HCT116 (cell line): ENCODE results near the gene RMI2. TPM values are rescaled to one million over a fixed set of nuclear protein-coding genes. Genes with fewer than 3 reads are reported as not detected.

ENCODE experiments used
- ATAC-seq: fragments of 200-7000 bp; cut with Tn5 transposase; 2 replicates; pipeline ENCODE4 v1.9.1; 2020; ENCODE audit warnings: mild to moderate bottlenecking, moderate library complexity
- BruUV-seq: library from RNA; stranded (reverse); fragments of 400-500 nt; replicated peaks from 2 replicates; lab custom pipeline; 2021; lab: Mats Ljungman, UMichigan
- CTCF ChIA-PET: fragments of 300-600 bp; sonication (Branson Sonifier 250); formaldehyde crosslinking; loops from one replicate; lab custom pipeline; 2021; ENCODE audit warnings: antibody characterized with exemption; lab: Charles Lee
- POLR2A ChIA-PET: fragments of 300-600, 350-600 bp; sonication (Branson Sonifier 250); formaldehyde crosslinking; loops from one replicate; lab custom pipeline; 2021; ENCODE audit warnings: antibody characterized with exemption; lab: Charles Lee
- RAD21 ChIA-PET, 2 experiments: fragments of 300-600 bp; sonication (Branson Sonifier 250); formaldehyde crosslinking; loops; one replicate each; lab custom pipeline; 2023; ENCODE audit warnings: low total read pairs in 2 of 2; ENCODE audit not compliant: uncharacterized antibody in 2 of 2, unreplicated experiment in 2 of 2, low non-redundant PET in 1 of 2; lab: Charles Lee
- DNase-seq: peaks from one replicate; pipeline ENCODE4 v3.0.0-alpha.2; 2010; ENCODE audit warnings: low read depth, low spot score
- H2AFZ ChIP-seq: fragments of 200-600 bp; shearing (Covaris generic), sonication (generic); 2 replicates; pipeline ENCODE4 v1.6.1; 2017; ENCODE audit warnings: low read depth, mixed run types, mixed read lengths, antibody characterized with exemption, low read length; ENCODE audit not compliant: poor library complexity, severe bottlenecking
- H3K27ac ChIP-seq: 2 replicates; pipeline ENCODE4 v1.5.1; 2012; ENCODE audit warnings: low read depth, low read length
- H3K27me3 ChIP-seq: fragments of 200-600 bp; sonication (generic); 2 replicates; pipeline ENCODE4 v1.6.1; 2016; ENCODE audit warnings: mixed run types, low read length, mixed read lengths; ENCODE audit not compliant: insufficient read depth
- H3K36me3 ChIP-seq, 2 experiments: fragments of 200-500 bp in 1 of 2; fragments of 200-600 bp in 1 of 2; sonication (Bioruptor generic) in 1 of 2; sonication (generic) in 1 of 2; 2 replicates each; pipeline versions ENCODE4 v1.5.1 to v1.6.1; 2014 to 2016; ENCODE audit warnings: low read length in 2 of 2, inconsistent platforms in 1 of 2, mixed read lengths in 1 of 2, mixed run types in 1 of 2; ENCODE audit not compliant: insufficient read depth in 2 of 2, control insufficient read depth in 1 of 2
- H3K4me1 ChIP-seq, 2 experiments: fragments of 200-600 bp in 1 of 2; sonication (generic) in 1 of 2; 2 replicates each; pipeline versions ENCODE4 v1.5.1 to v1.6.1; 2012 to 2017; ENCODE audit warnings: low read length in 2 of 2, inconsistent platforms in 1 of 2, mild to moderate bottlenecking in 1 of 2, mixed read lengths in 1 of 2, mixed run types in 1 of 2, moderate library complexity in 1 of 2; ENCODE audit not compliant: insufficient read depth in 2 of 2, control insufficient read depth in 1 of 2
- H3K4me2 ChIP-seq: fragments of 200-600 bp; sonication (generic); 2 replicates; pipeline ENCODE4 v1.6.1; 2017; ENCODE audit warnings: mixed run types, low read length, mixed read lengths
- H3K4me3 ChIP-seq, 2 experiments: fragments of 200-600 bp in 1 of 2; sonication (generic) in 1 of 2; replicated peaks in 1 of 2; 2 replicates each; pipeline ENCODE4 v1.5.1; 2011 to 2016; ENCODE audit warnings: low read length in 2 of 2, control low read depth in 1 of 2, low read depth in 1 of 2, mild to moderate bottlenecking in 1 of 2, mixed read lengths in 1 of 2, mixed run types in 1 of 2
- H3K79me2 ChIP-seq: fragments of 200-600 bp; sonication (generic); 2 replicates; pipeline ENCODE4 v1.6.1; 2017; ENCODE audit warnings: mild to moderate bottlenecking, mixed run types, low read length, moderate library complexity, mixed read lengths; ENCODE audit not compliant: insufficient read depth
- H3K9ac ChIP-seq: fragments of 200-600 bp; sonication (generic); 2 replicates; pipeline ENCODE4 v1.6.1; 2016; ENCODE audit warnings: low read length, mixed read lengths
- H3K9me2 ChIP-seq: fragments of 200-600 bp; sonication (generic), shearing (Covaris generic); 2 replicates; pipeline ENCODE4 v1.6.1; 2017; ENCODE audit warnings: mixed run types, mild to moderate bottlenecking, moderate library complexity; ENCODE audit not compliant: insufficient read depth
- H3K9me3 ChIP-seq, 2 experiments: fragments of 200-500 bp in 1 of 2; fragments of 200-600 bp in 1 of 2; sonication (Bioruptor generic) in 1 of 2; sonication (generic) in 1 of 2; 2 replicates each; pipeline ENCODE4 v1.6.1; 2014 to 2017; ENCODE audit warnings: low read length in 2 of 2, mixed read lengths in 2 of 2, inconsistent platforms in 1 of 2, low read depth in 1 of 2, mild to moderate bottlenecking in 1 of 2, mixed run types in 1 of 2, moderate library complexity in 1 of 2; ENCODE audit not compliant: control insufficient read depth in 1 of 2, insufficient read depth in 1 of 2
- H4K20me1 ChIP-seq: fragments of 200-600 bp; sonication (generic), shearing (Covaris generic); 2 replicates; pipeline ENCODE4 v1.6.1; 2017; ENCODE audit warnings: mixed run types, mild to moderate bottlenecking, moderate library complexity; ENCODE audit not compliant: insufficient read depth
- ATF3 ChIP-seq: IDR thresholded peaks from 2 replicates; pipeline ENCODE4 v1.6.1; 2012
- CEBPB ChIP-seq: IDR thresholded peaks from 2 replicates; pipeline ENCODE4 v1.6.1; 2012; ENCODE audit warnings: low read depth
- EGR1 ChIP-seq: IDR thresholded peaks from 2 replicates; pipeline ENCODE4 v1.6.1; 2012; ENCODE audit warnings: low read depth
- ELF1 ChIP-seq: IDR thresholded peaks from 2 replicates; pipeline ENCODE4 v1.6.1; 2012; ENCODE audit warnings: low read depth, borderline replicate concordance
- EZH2 ChIP-seq: fragments of 200-600 bp; sonication (generic); IDR thresholded peaks from 2 replicates; pipeline ENCODE4 v1.6.1; 2017; ENCODE audit warnings: antibody characterized with exemption, mixed run types
- EZH2phosphoT487 ChIP-seq: fragments of 200-600 bp; IDR thresholded peaks from 2 replicates; pipeline ENCODE4 v1.6.1; 2018; ENCODE audit warnings: antibody characterized with exemption, borderline replicate concordance
- FOSL1 ChIP-seq: IDR thresholded peaks from 2 replicates; pipeline ENCODE4 v1.6.1; 2012; ENCODE audit warnings: low read depth
- JUND ChIP-seq: IDR thresholded peaks from 2 replicates; pipeline ENCODE4 v1.6.1; 2012
- MAX ChIP-seq: IDR thresholded peaks from 2 replicates; pipeline ENCODE4 v1.6.1; 2012
- POLR2AphosphoS5 ChIP-seq: IDR thresholded peaks from 2 replicates; pipeline ENCODE4 v1.6.1; 2011; ENCODE audit warnings: mild to moderate bottlenecking, low read depth, low read length, moderate library complexity
- SP1 ChIP-seq: IDR thresholded peaks from 2 replicates; pipeline ENCODE4 v1.6.1; 2012; ENCODE audit warnings: low read depth
- SRF ChIP-seq: IDR thresholded peaks from 2 replicates; pipeline ENCODE4 v1.6.1; 2012; ENCODE audit warnings: low read depth
- TCF7L2 ChIP-seq: IDR thresholded peaks from 2 replicates; pipeline ENCODE4 v1.7.0; 2011; ENCODE audit warnings: borderline replicate concordance, inconsistent platforms; ENCODE audit not compliant: insufficient read depth, insufficient read length; ENCODE audit errors: extremely low read depth
- ZBTB33 ChIP-seq: IDR thresholded peaks from 2 replicates; pipeline ENCODE4 v1.6.1; 2011; ENCODE audit warnings: mild to moderate bottlenecking, low read length, moderate library complexity; ENCODE audit not compliant: insufficient replicate concordance; ENCODE audit errors: extremely low read depth
- ZNF274 ChIP-seq: fragments of 200-500 bp; sonication (Bioruptor generic); IDR thresholded peaks from 2 replicates; pipeline ENCODE4 v1.6.1; 2014; ENCODE audit warnings: mild to moderate bottlenecking, low read depth, low read length, inconsistent platforms
- intact Hi-C: fragments of 100-400 bp; cut with micrococcal nuclease; formaldehyde crosslinking; loops from 2 replicates; pipeline ENCODE4 v1.10.0; 2022
- total RNA-seq: library from RNA; stranded (reverse); gene quantifications from one replicate; pipeline ENCODE4 v1.2.1, GENCODE V29; 2021; ENCODE audit not compliant: unreplicated experiment
- TF ChIP-seq, protein P1 (sequence below), 3 experiments: fragments of 200-600 bp in 1 of 3; sonication (generic) in 1 of 3; IDR thresholded peaks in 2 of 3; conservative IDR thresholded peaks in 1 of 3; 2 replicates each; pipeline ENCODE4 v1.5.1; 2012 to 2017; ENCODE audit warnings: low read depth in 2 of 3, low read length in 2 of 3, antibody characterized with exemption in 1 of 3, borderline replicate concordance in 1 of 3, control low read depth in 1 of 3, mild to moderate bottlenecking in 1 of 3, mixed read lengths in 1 of 3, mixed run types in 1 of 3, moderate library complexity in 1 of 3; ENCODE audit not compliant: insufficient read depth in 1 of 3

The RMI2 gene
- total RNA-seq, 1 experiment from 2014 or later, result 19.9 TPM

- no peak for TF ChIP-seq ATF3
- TF ChIP-seq ELF1, result no peak
- no peak for TF ChIP-seq FOSL1
- TF ChIP-seq CEBPB, result no peak
- TF ChIP-seq, all 23 proteins: peak for 0
Observed at GRCh38 chr16:11392041-11392581, 46.9 kb downstream of the RMI2 start (continued).

DNA sequence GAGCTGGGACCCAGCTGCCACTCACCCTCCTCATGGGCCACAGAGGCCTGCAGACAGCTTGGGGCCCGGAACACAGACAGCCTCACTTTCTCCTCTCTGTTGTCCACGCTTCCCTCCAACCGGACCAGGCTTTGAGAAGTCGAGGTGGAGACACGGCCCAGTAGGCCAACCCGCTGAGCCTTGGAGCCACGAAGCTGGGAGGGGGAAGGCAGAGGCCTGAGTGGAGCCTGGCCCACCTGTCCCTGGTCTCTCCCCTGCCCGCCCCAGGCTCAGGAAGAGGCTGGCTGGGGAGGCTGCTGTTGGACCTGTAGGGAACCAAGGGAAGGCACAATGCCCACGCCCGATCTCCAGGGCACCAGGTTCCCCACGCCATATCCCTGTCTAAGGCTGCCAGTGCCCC, 48.1 kb downstream of the RMI2 start:
- ATAC-seq, result no peak
- H3K4me3 ChIP-seq, result no peak overlapping the region
- intact Hi-C loops, result no loop called here
- no peaks in the 10 kb centered on the region for H3K36me3 ChIP-seq
- no peaks in the 10 kb centered on the region for H3K79me2 ChIP-seq
- H3K9ac ChIP-seq, result no peak overlapping the region
- ChIA-PET RAD21 (no interaction called here), POLR2A (no interaction called here)
- H4K20me1 ChIP-seq, result no peaks in the 10 kb centered on the region
- no peaks in the 10 kb centered on the region for H3K27me3 ChIP-seq
- TF ChIP-seq SP1, result no peak
- TF ChIP-seq ZBTB33, result no peak
- no peak for TF ChIP-seq JUND
- TF ChIP-seq, protein P1, sequence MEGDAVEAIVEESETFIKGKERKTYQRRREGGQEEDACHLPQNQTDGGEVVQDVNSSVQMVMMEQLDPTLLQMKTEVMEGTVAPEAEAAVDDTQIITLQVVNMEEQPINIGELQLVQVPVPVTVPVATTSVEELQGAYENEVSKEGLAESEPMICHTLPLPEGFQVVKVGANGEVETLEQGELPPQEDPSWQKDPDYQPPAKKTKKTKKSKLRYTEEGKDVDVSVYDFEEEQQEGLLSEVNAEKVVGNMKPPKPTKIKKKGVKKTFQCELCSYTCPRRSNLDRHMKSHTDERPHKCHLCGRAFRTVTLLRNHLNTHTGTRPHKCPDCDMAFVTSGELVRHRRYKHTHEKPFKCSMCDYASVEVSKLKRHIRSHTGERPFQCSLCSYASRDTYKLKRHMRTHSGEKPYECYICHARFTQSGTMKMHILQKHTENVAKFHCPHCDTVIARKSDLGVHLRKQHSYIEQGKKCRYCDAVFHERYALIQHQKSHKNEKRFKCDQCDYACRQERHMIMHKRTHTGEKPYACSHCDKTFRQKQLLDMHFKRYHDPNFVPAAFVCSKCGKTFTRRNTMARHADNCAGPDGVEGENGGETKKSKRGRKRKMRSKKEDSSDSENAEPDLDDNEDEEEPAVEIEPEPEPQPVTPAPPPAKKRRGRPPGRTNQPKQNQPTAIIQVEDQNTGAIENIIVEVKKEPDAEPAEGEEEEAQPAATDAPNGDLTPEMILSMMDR (IDR thresholded peaks at IDR 0.05 in 2 of 3, conservative IDR thresholded peaks at IDR 0.05 in 1 of 3; ENCODE audit: borderline replicate concordance in 1 of 3, insufficient read depth in 1 of 3, low read depth in 2 of 3, low read length in 2 of 3), result no peak
- no peak for TF ChIP-seq MAX
- no peak for TF ChIP-seq POLR2AphosphoS5
- no peak for TF ChIP-seq TCF7L2
- TF ChIP-seq EGR1, result no peak
- no peak for TF ChIP-seq ELF1
- no peak for TF ChIP-seq ZNF274
- TF ChIP-seq EZH2phosphoT487, result no peak
- no peak for TF ChIP-seq EZH2
- TF ChIP-seq FOSL1, result no peak
- TF ChIP-seq SRF, result no peak
- TF ChIP-seq, all 23 proteins: peak for 0
- H3K9me3 ChIP-seq, result no peaks in the 10 kb centered on the region
- BruUV-seq, result no TSS peak
- DNase-seq, result no peak
- H3K4me2 ChIP-seq, result no peak overlapping the region
- H3K9me2 ChIP-seq, result no peaks in the 10 kb centered on the region
- peaks cover 0 to 12% of the 10 kb centered on the region in 2 experiments; a peak in 1 of 4 replicates for H3K4me1 ChIP-seq
- CTCF ChIA-PET, result no interaction called here
- no peak overlapping the region for H2AFZ ChIP-seq
- H3K27ac ChIP-seq, result no peak overlapping the region
